ENCODE measurements around the gene CDH13.

DNA sequence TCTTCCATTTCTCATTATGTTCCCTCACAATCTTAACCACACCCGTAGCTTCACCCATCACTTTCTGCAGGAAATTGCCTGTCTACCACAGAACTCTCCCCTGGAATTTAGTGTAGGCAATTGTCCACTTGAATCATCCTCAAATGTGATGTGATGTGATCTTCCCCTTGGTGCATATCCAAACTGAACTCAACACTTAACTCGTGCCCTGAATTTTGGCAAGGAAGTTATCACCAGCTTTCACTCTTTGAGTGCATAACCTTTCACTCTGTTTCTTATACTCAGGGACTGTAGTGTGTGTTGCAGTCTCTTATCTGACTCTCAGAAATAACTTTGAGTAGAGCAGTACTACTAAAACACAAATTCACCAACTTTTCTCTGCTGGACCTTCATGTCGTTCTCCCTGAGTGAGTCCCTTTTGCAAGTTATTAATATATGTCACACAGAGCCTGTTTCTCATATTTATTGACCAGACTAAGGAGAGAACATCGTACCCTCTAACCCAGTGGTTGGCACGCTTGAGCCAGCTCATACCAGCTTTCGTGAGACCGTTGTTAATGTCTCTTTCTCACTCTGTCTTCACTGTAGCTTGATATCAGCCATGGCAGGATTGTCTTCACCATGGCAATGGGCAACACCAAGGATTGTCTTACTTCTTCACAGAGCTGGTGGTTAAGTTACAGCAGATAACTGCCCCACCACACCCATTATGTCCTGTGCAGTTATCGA is 622.1 kb downstream of the CDH13 start:
- TF ChIP-seq, protein P1, sequence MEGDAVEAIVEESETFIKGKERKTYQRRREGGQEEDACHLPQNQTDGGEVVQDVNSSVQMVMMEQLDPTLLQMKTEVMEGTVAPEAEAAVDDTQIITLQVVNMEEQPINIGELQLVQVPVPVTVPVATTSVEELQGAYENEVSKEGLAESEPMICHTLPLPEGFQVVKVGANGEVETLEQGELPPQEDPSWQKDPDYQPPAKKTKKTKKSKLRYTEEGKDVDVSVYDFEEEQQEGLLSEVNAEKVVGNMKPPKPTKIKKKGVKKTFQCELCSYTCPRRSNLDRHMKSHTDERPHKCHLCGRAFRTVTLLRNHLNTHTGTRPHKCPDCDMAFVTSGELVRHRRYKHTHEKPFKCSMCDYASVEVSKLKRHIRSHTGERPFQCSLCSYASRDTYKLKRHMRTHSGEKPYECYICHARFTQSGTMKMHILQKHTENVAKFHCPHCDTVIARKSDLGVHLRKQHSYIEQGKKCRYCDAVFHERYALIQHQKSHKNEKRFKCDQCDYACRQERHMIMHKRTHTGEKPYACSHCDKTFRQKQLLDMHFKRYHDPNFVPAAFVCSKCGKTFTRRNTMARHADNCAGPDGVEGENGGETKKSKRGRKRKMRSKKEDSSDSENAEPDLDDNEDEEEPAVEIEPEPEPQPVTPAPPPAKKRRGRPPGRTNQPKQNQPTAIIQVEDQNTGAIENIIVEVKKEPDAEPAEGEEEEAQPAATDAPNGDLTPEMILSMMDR (IDR thresholded peaks at IDR 0.05; ENCODE audit: poor library complexity, severe bottlenecking), result no peak
- TF ChIP-seq, protein P2, sequence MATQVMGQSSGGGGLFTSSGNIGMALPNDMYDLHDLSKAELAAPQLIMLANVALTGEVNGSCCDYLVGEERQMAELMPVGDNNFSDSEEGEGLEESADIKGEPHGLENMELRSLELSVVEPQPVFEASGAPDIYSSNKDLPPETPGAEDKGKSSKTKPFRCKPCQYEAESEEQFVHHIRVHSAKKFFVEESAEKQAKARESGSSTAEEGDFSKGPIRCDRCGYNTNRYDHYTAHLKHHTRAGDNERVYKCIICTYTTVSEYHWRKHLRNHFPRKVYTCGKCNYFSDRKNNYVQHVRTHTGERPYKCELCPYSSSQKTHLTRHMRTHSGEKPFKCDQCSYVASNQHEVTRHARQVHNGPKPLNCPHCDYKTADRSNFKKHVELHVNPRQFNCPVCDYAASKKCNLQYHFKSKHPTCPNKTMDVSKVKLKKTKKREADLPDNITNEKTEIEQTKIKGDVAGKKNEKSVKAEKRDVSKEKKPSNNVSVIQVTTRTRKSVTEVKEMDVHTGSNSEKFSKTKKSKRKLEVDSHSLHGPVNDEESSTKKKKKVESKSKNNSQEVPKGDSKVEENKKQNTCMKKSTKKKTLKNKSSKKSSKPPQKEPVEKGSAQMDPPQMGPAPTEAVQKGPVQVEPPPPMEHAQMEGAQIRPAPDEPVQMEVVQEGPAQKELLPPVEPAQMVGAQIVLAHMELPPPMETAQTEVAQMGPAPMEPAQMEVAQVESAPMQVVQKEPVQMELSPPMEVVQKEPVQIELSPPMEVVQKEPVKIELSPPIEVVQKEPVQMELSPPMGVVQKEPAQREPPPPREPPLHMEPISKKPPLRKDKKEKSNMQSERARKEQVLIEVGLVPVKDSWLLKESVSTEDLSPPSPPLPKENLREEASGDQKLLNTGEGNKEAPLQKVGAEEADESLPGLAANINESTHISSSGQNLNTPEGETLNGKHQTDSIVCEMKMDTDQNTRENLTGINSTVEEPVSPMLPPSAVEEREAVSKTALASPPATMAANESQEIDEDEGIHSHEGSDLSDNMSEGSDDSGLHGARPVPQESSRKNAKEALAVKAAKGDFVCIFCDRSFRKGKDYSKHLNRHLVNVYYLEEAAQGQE (IDR thresholded peaks at IDR 0.05; ENCODE audit: borderline replicate concordance), result no peak
- TF ChIP-seq EP300 (conservative IDR thresholded peaks at IDR 0.05; ENCODE audit: poor library complexity, severe bottlenecking) (no peak), SMC3 (conservative IDR thresholded peaks at IDR 0.05; ENCODE audit: poor library complexity) (no peak), EZH2 (IDR thresholded peaks at IDR 0.05; ENCODE audit: borderline replicate concordance, insufficient read depth, low read length, poor library complexity, severe bottlenecking) (no peak), RAD21 (conservative IDR thresholded peaks at IDR 0.05) (no peak)

Data from neural cell (in vitro differentiated cells).